PC-9 (cell line): ENCODE results near the gene TMEM131L. TPM values are rescaled to one million over a fixed set of nuclear protein-coding genes. Genes with fewer than 3 reads are reported as not detected.

Experiments
- BruUV-seq: library from RNA; stranded (reverse); fragments of 400-500 nt; replicated peaks from 2 replicates; lab custom pipeline; 2021; lab: Mats Ljungman, UMichigan
- CTCF ChIA-PET: fragments of 300-600 bp; sonication (Branson Sonifier 250); formaldehyde crosslinking; loops from one replicate; lab custom pipeline; 2022; ENCODE audit warnings: antibody characterized with exemption; lab: Charles Lee
- POLR2A ChIA-PET: fragments of 300-600 bp; sonication (Branson Sonifier 250); formaldehyde crosslinking; loops from one replicate; lab custom pipeline; 2022; ENCODE audit warnings: antibody characterized with exemption; ENCODE audit not compliant: unreplicated experiment; lab: Charles Lee
- DNase-seq, 2 experiments: peaks; one replicate each; pipeline versions ENCODE4 v3.0.0 to v3.0.0-alpha.2; 2015 to 2022; ENCODE audit warnings: mixed read lengths in 1 of 2
- H2AFZ ChIP-seq: fragments of 200-600 bp; sonication (generic); 2 replicates; pipeline ENCODE4 v1.8.1; 2017; ENCODE audit warnings: antibody characterized with exemption
- H3F3A ChIP-seq: fragments of 200-600 bp; sonication (generic); 2 replicates; pipeline ENCODE4 v1.8.1; 2017; ENCODE audit warnings: antibody characterized with exemption, mild to moderate bottlenecking, low read depth; ENCODE audit not compliant: insufficient read depth
- H3K27ac ChIP-seq: fragments of 200-600 bp; sonication (generic); 2 replicates; pipeline ENCODE4 v1.6.1; 2016; ENCODE audit warnings: mixed run types
- H3K27me3 ChIP-seq: fragments of 200-600 bp; sonication (generic); 2 replicates; pipeline ENCODE4 v1.6.1; 2016; ENCODE audit warnings: low read depth, mixed run types; ENCODE audit not compliant: insufficient read depth
- H3K36me3 ChIP-seq: fragments of 200-600 bp; sonication (generic); 2 replicates; pipeline ENCODE4 v1.6.1; 2016; ENCODE audit warnings: low read depth, mixed run types
- H3K4me1 ChIP-seq: fragments of 200-600 bp; sonication (generic); replicated peaks from 2 replicates; pipeline ENCODE4 v1.6.1; 2016; ENCODE audit warnings: mixed run types; ENCODE audit not compliant: insufficient read depth
- H3K4me2 ChIP-seq: fragments of 200-600 bp; sonication (generic); 2 replicates; pipeline ENCODE4 v1.6.1; 2017; ENCODE audit warnings: mixed run types
- H3K4me3 ChIP-seq: fragments of 200-600 bp; sonication (generic); 2 replicates; pipeline ENCODE4 v1.6.1; 2016; ENCODE audit warnings: mixed run types
- H3K79me2 ChIP-seq: fragments of 200-600 bp; sonication (generic); 2 replicates; pipeline ENCODE4 v1.6.1; 2017; ENCODE audit warnings: low read depth, mixed run types
- H3K9me2 ChIP-seq: fragments of 200-600 bp; sonication (generic); 2 replicates; pipeline ENCODE4 v1.8.1; 2017; ENCODE audit warnings: mild to moderate bottlenecking; ENCODE audit not compliant: insufficient read depth
- H3K9me3 ChIP-seq: fragments of 200-600 bp; sonication (generic); 2 replicates; pipeline ENCODE4 v1.8.1; 2016; ENCODE audit warnings: low read depth; ENCODE audit not compliant: insufficient read depth
- H4K20me1 ChIP-seq: fragments of 200-600 bp; sonication (generic); 2 replicates; pipeline ENCODE4 v1.8.1; 2017; ENCODE audit not compliant: insufficient read depth
- EZH2 ChIP-seq: fragments of 200-600 bp; sonication (generic); IDR thresholded peaks from 2 replicates; pipeline ENCODE4 v1.8.0; 2017; ENCODE audit warnings: antibody characterized with exemption, low read depth
- intact Hi-C: fragments of 100-400 bp; cut with micrococcal nuclease; formaldehyde crosslinking; loops from one replicate; pipeline ENCODE4 v1.10.0; 2022; ENCODE audit not compliant: unreplicated experiment
- total RNA-seq: library from RNA; stranded (reverse); gene quantifications from 2 replicates; pipeline ENCODE4 v1.2.3, GENCODE V29; 2021
- TF ChIP-seq, protein P1 (sequence below): fragments of 200-600 bp; sonication (generic); conservative IDR thresholded peaks from 2 replicates; pipeline ENCODE4 v1.6.1; 2017; ENCODE audit warnings: mixed run types, antibody characterized with exemption, mild to moderate bottlenecking, moderate library complexity

TMEM131L gene
- total RNA-seq, 1 experiment from 2014 or later = 3.8 TPM

DNA sequence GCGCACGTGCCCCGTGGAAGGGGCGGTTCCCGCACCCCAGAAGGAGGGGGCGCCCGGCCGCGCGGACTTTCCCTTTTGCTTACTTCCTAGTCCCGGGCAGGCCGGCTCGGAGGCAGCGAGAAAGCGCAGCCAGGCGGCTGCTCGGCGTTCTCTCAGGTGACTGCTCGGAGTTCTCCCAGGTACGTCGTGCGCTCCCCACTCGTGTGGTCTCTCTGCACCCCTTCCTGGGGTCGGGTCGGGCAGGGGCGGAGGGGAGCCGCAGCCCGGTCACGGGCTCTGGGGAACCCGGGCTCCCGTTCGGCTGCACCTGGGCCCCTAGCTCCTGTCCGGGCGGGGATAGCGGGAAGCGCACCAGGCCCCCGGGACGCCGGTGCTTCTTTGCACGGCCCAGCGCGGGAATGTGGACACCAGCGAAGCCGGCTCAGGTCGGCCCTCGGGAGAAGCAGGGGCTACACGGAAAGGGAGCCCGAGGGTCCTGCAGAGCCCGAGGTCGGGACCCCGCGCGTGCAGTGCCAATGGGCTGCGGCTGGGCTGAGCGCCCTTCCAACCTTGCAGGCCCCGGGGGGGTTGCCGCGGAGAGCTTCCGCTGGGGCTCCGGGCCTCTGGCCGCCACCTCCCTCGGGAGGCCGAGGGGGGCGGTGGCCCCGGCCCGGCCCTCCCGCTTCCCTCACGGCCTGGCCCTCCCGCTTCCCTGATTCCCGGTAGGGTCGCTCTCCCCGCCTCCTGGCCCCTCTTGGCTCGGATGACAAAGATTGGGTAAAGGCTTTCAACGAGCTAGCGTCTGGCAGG, 218.2 kb downstream of the TMEM131L start, which contains the start of gene TLR2:
Gene TLR2, plus strand, starts transcription at position 99 of the 789 bp plus-strand sequence. CDS start 18,628 bp downstream, outside the sequence.
- ChIA-PET POLR2A (interaction anchor here (0.6 kb wide), 1 partner anchor 83 kb away, joined by 8 read pairs; no protein-coding TSS in a partner anchor), CTCF (interaction anchor here (0.7 kb wide), 1 partner anchor 1858 kb away, joined by 3 read pairs; no protein-coding TSS in a partner anchor)
- DNase-seq = peak in 1 of 2 experiments; percentile 50
- Histone ChIP-seq H3K79me2 (no peaks in the 10 kb centered on the region), H3K9me3 (no peaks in the 10 kb centered on the region), H2AFZ (peak within 1 kb of the TSS; percentile 90), H3K4me3 (peak within 1 kb of the TSS; percentile 69), H3K27me3 (no peaks in the 10 kb centered on the region; the same call in 1 of the 2 replicates), H4K20me1 (no peaks in the 10 kb centered on the region), H3F3A (no peaks in the 10 kb centered on the region), H3K9me2 (no peaks in the 10 kb centered on the region), H3K27ac (no peak within 1 kb of the TSS), H3K36me3 (no peaks in the 10 kb centered on the region), H3K4me2 (peak within 1 kb of the TSS; percentile 93), H3K4me1 (no peaks in the 10 kb centered on the region)
- no peak for TF ChIP-seq EZH2
- TF ChIP-seq, protein P1, sequence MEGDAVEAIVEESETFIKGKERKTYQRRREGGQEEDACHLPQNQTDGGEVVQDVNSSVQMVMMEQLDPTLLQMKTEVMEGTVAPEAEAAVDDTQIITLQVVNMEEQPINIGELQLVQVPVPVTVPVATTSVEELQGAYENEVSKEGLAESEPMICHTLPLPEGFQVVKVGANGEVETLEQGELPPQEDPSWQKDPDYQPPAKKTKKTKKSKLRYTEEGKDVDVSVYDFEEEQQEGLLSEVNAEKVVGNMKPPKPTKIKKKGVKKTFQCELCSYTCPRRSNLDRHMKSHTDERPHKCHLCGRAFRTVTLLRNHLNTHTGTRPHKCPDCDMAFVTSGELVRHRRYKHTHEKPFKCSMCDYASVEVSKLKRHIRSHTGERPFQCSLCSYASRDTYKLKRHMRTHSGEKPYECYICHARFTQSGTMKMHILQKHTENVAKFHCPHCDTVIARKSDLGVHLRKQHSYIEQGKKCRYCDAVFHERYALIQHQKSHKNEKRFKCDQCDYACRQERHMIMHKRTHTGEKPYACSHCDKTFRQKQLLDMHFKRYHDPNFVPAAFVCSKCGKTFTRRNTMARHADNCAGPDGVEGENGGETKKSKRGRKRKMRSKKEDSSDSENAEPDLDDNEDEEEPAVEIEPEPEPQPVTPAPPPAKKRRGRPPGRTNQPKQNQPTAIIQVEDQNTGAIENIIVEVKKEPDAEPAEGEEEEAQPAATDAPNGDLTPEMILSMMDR = no peak
- BruUV-seq = no TSS peak
- intact Hi-C loops = no loop called here

DNA sequence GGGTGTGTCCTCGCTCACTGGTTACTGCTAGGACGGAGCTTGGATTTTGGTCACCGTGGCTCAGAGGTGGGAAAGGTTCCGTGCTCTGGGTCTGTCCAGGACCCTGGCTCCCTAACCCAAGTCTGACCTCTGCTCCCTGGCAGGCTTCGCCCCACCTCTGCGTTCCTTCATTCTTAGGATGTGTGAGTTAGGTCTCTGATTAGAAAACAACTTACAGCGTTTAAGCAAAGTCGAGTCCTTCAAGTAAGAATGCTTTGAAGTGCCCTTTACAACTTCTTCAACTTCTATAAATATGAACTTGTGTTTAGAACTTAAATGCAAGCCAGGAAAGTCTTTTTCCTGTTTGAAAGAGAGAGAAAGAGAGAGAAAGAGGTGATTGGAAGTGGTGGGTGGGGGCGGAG, 218.8 kb downstream of the TMEM131L start:
- peak overlapping the region; percentile 90 for H2AFZ ChIP-seq
- peak overlapping the region; percentile 69 for H3K4me3 ChIP-seq
- intact Hi-C loops = no loop called here
- no peak for TF ChIP-seq EZH2
- TF ChIP-seq, protein P1 = no peak
- H3K79me2 ChIP-seq = no peaks in the 10 kb centered on the region
- H3F3A ChIP-seq = no peaks in the 10 kb centered on the region
- no peaks in the 10 kb centered on the region for H3K9me3 ChIP-seq
- ChIA-PET POLR2A (interaction anchor here (0.6 kb wide), 1 partner anchor 84 kb away, joined by 8 read pairs; no protein-coding TSS in a partner anchor), CTCF (interaction anchor here (0.7 kb wide), 1 partner anchor 1858 kb away, joined by 3 read pairs; no protein-coding TSS in a partner anchor)
- peak overlapping the region; percentile 93 for H3K4me2 ChIP-seq
- no peaks in the 10 kb centered on the region; the same call in 1 of the 2 replicates for H3K27me3 ChIP-seq
- no peaks in the 10 kb centered on the region for H3K9me2 ChIP-seq
- no peaks in the 10 kb centered on the region for H3K4me1 ChIP-seq
- H3K27ac ChIP-seq = no peak overlapping the region
- no peaks in the 10 kb centered on the region for H4K20me1 ChIP-seq
- BruUV-seq = no TSS peak
- H3K36me3 ChIP-seq = no peaks in the 10 kb centered on the region
- no peak for DNase-seq

Other genes starting within 250 kb of the TMEM131L start
- gene MND1, start 121.7 kb upstream of the TMEM131L start, total RNA-seq = 17.6 and 24.4 TPM in 2 replicates
- 0.55 and 1.1 TPM in 2 replicates for gene TLR2, start 217.9 kb downstream of the TMEM131L start, total RNA-seq